HL-60 (cell line): ENCODE results near the gene CNTN5.

Experiments
- DNase-seq, 2 experiments: peaks; one replicate each; pipeline ENCODE4 v3.0.0-alpha.2; 2010 to 2020; ENCODE audit warnings: low read depth in 1 of 2, low spot score in 1 of 2
- H3K27ac ChIP-seq: fragments of 250-450 bp; sonication (Bioruptor Pico); replicated peaks from 2 replicates; pipeline ENCODE4 v1.5.1; 2020; ENCODE audit warnings: mild to moderate bottlenecking, moderate library complexity
- H3K27me3 ChIP-seq: fragments of 250-450 bp; sonication (Bioruptor Pico); 2 replicates; pipeline ENCODE4 v1.5.1; 2021; ENCODE audit warnings: mild to moderate bottlenecking, moderate library complexity; ENCODE audit not compliant: insufficient read depth, poor library complexity, severe bottlenecking
- H3K4me3 ChIP-seq: replicated peaks from 2 replicates; pipeline ENCODE4 v1.5.1; 2011; ENCODE audit warnings: mild to moderate bottlenecking, control low read depth, low read length; ENCODE audit not compliant: insufficient read depth
- GABPA ChIP-seq: IDR thresholded peaks from 2 replicates; pipeline ENCODE4 v1.6.1; 2012; ENCODE audit warnings: low read depth
- POLR2AphosphoS5 ChIP-seq: IDR thresholded peaks from 2 replicates; pipeline ENCODE4 v1.6.1; 2012; ENCODE audit warnings: low read depth
- SPI1 ChIP-seq: IDR thresholded peaks from 2 replicates; pipeline ENCODE4 v1.6.1; 2012; ENCODE audit warnings: low read depth, mild to moderate bottlenecking, borderline replicate concordance
- TF ChIP-seq, protein P1 (sequence below): IDR thresholded peaks from one replicate; pipeline ENCODE4 v1.5.1; 2011; ENCODE audit warnings: low read length, control low read depth, inconsistent platforms; ENCODE audit not compliant: insufficient read depth
- TF ChIP-seq, protein P2 (sequence below): IDR thresholded peaks from 2 replicates; pipeline ENCODE4 v1.6.1; 2012; ENCODE audit warnings: low read depth; ENCODE audit not compliant: insufficient replicate concordance

Gene CNTN5

DNA sequence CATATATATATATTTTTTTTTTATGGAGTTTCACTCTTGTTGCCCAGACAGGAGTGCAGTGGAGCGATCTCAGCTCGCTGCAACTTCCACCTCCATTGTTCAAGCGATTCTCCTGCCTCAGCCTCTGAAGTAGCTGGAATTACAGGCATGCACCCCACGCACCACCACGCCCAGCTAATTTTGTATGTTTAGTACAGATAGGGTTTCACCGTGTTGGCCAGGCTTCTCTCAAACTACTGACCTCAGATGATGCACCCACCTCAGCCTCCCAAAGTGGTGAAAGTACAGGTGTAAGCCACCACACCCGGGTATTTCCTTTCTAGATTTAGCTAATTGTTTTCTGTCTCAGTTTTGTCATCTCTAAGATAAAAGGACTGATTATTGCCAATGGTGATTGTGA, 821.1 kb downstream of the CNTN5 start:
- no peak for DNase-seq
- Histone ChIP-seq H3K4me3 (no peak overlapping the region), H3K27me3 (no peaks in the 10 kb centered on the region), H3K27ac (no peak overlapping the region)
- no peak for TF ChIP-seq SPI1
- TF ChIP-seq, protein P1, sequence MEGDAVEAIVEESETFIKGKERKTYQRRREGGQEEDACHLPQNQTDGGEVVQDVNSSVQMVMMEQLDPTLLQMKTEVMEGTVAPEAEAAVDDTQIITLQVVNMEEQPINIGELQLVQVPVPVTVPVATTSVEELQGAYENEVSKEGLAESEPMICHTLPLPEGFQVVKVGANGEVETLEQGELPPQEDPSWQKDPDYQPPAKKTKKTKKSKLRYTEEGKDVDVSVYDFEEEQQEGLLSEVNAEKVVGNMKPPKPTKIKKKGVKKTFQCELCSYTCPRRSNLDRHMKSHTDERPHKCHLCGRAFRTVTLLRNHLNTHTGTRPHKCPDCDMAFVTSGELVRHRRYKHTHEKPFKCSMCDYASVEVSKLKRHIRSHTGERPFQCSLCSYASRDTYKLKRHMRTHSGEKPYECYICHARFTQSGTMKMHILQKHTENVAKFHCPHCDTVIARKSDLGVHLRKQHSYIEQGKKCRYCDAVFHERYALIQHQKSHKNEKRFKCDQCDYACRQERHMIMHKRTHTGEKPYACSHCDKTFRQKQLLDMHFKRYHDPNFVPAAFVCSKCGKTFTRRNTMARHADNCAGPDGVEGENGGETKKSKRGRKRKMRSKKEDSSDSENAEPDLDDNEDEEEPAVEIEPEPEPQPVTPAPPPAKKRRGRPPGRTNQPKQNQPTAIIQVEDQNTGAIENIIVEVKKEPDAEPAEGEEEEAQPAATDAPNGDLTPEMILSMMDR: no peak
- no peak for TF ChIP-seq GABPA
- TF ChIP-seq, protein P2, sequence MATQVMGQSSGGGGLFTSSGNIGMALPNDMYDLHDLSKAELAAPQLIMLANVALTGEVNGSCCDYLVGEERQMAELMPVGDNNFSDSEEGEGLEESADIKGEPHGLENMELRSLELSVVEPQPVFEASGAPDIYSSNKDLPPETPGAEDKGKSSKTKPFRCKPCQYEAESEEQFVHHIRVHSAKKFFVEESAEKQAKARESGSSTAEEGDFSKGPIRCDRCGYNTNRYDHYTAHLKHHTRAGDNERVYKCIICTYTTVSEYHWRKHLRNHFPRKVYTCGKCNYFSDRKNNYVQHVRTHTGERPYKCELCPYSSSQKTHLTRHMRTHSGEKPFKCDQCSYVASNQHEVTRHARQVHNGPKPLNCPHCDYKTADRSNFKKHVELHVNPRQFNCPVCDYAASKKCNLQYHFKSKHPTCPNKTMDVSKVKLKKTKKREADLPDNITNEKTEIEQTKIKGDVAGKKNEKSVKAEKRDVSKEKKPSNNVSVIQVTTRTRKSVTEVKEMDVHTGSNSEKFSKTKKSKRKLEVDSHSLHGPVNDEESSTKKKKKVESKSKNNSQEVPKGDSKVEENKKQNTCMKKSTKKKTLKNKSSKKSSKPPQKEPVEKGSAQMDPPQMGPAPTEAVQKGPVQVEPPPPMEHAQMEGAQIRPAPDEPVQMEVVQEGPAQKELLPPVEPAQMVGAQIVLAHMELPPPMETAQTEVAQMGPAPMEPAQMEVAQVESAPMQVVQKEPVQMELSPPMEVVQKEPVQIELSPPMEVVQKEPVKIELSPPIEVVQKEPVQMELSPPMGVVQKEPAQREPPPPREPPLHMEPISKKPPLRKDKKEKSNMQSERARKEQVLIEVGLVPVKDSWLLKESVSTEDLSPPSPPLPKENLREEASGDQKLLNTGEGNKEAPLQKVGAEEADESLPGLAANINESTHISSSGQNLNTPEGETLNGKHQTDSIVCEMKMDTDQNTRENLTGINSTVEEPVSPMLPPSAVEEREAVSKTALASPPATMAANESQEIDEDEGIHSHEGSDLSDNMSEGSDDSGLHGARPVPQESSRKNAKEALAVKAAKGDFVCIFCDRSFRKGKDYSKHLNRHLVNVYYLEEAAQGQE: no peak
- no peak for TF ChIP-seq POLR2AphosphoS5

DNA sequence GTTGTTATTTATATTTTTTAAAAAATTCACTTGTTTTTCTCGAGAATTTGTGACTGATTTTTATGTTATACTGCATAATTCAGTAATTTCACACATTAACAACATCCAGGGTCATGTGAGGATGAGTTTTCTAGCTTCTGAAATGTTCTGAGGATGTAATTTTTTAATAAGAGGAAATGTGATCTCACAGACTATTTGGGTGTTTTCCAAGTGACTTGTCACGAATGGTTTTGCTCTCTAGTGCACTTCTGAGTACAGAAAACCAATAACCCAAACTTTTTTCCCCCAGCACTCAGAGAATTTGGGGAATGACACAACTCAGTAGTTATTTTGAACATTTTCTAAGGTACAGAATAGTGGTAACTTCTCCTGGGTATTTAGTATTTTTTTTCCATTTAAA, 845.2 kb downstream of the CNTN5 start:
- no peak for DNase-seq
- no peaks in the 10 kb centered on the region for H3K27me3 ChIP-seq
- H3K4me3 ChIP-seq: no peak overlapping the region
- no peak overlapping the region for H3K27ac ChIP-seq
- TF ChIP-seq POLR2AphosphoS5 (no peak), GABPA (no peak), SPI1 (no peak)
- TF ChIP-seq, protein P2: no peak
- TF ChIP-seq, protein P1: no peak

DNA sequence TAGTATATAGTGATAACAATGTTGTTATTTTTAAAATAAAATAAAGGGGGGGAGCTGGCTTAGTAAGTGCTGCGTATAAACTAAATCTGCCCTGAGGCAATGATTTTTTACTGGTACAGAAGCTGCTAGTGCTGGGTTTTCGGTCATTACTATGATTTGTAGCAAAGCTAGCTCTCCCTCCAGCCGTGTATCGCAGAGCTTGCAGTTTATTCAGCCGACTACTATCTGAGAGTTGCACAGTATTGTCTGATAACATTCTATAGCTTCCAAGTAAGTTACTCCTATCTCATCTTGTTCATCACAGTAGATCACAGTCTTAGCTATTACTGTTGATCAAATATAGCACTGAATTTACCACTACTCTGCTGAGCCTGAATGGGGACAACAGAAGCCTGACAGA, 860.9 kb downstream of the CNTN5 start:
- TF ChIP-seq SPI1 (no peak), GABPA (no peak), POLR2AphosphoS5 (no peak)
- TF ChIP-seq, protein P2: no peak
- TF ChIP-seq, protein P1: no peak
- Histone ChIP-seq H3K4me3 (no peak overlapping the region), H3K27ac (no peak overlapping the region), H3K27me3 (no peaks in the 10 kb centered on the region)
- DNase-seq: no peak
